Upper lobe of left lung (tissue), 4 donors: Measurements from ENCODE around the gene ERCC6.

ENCODE experiments used
- EP300 ChIP-seq, 4 donors: sonication (generic); formaldehyde crosslinking; IDR thresholded peaks; one replicate each; pipeline ENCODE4 v1.5.1; 2017; ENCODE audit warnings: antibody characterized with exemption in 4 of 4, control low read depth in 2 of 4
- POLR2A ChIP-seq, 4 donors: fragments of 450-650 bp; IDR thresholded peaks; one replicate each; pipeline ENCODE4 v1.5.1; 2016 to 2017; ENCODE audit warnings: antibody characterized with exemption in 4 of 4, mild to moderate bottlenecking in 2 of 4
- POLR2AphosphoS5 ChIP-seq, 2 donors: sonication (generic); formaldehyde crosslinking; IDR thresholded peaks; one replicate each; pipeline ENCODE4 v1.5.1; 2017; ENCODE audit warnings: antibody characterized with exemption in 2 of 2
- TF ChIP-seq, protein P1 (sequence below), 6 experiments: fragments of 450-650 bp in 4 of 6; fragments of 200-600 bp in 2 of 6; sonication (generic) in 2 of 6; IDR thresholded peaks; one replicate each; pipeline ENCODE4 v1.5.1; 2016 to 2019; ENCODE audit warnings: antibody characterized with exemption in 6 of 6

GRCh38 chr10:49499305-49499851, 39.5 kb downstream of the ERCC6 start:
- TF ChIP-seq, protein P1, sequence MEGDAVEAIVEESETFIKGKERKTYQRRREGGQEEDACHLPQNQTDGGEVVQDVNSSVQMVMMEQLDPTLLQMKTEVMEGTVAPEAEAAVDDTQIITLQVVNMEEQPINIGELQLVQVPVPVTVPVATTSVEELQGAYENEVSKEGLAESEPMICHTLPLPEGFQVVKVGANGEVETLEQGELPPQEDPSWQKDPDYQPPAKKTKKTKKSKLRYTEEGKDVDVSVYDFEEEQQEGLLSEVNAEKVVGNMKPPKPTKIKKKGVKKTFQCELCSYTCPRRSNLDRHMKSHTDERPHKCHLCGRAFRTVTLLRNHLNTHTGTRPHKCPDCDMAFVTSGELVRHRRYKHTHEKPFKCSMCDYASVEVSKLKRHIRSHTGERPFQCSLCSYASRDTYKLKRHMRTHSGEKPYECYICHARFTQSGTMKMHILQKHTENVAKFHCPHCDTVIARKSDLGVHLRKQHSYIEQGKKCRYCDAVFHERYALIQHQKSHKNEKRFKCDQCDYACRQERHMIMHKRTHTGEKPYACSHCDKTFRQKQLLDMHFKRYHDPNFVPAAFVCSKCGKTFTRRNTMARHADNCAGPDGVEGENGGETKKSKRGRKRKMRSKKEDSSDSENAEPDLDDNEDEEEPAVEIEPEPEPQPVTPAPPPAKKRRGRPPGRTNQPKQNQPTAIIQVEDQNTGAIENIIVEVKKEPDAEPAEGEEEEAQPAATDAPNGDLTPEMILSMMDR (IDR thresholded peaks at IDR 0.05), result no peak
- TF ChIP-seq EP300 (IDR thresholded peaks at IDR 0.05) (no peak), POLR2A (IDR thresholded peaks at IDR 0.05) (no peak), POLR2AphosphoS5 (IDR thresholded peaks at IDR 0.05) (no peak)
